SIG-M5 treated with dmso at 0.1 percent for 504 hours (cell line): Measurements from ENCODE around the gene CMIP.

Experiments used
- DNase-seq: peaks from one replicate; lab custom pipeline; 2025; ENCODE audit not compliant: unreplicated experiment; lab: John Stamatoyannopoulos, UW

CMIP gene

GRCh38 chr16:81708266-81709015 is 263.8 kb downstream of the CMIP start:
- no peak for DNase-seq

DNA sequence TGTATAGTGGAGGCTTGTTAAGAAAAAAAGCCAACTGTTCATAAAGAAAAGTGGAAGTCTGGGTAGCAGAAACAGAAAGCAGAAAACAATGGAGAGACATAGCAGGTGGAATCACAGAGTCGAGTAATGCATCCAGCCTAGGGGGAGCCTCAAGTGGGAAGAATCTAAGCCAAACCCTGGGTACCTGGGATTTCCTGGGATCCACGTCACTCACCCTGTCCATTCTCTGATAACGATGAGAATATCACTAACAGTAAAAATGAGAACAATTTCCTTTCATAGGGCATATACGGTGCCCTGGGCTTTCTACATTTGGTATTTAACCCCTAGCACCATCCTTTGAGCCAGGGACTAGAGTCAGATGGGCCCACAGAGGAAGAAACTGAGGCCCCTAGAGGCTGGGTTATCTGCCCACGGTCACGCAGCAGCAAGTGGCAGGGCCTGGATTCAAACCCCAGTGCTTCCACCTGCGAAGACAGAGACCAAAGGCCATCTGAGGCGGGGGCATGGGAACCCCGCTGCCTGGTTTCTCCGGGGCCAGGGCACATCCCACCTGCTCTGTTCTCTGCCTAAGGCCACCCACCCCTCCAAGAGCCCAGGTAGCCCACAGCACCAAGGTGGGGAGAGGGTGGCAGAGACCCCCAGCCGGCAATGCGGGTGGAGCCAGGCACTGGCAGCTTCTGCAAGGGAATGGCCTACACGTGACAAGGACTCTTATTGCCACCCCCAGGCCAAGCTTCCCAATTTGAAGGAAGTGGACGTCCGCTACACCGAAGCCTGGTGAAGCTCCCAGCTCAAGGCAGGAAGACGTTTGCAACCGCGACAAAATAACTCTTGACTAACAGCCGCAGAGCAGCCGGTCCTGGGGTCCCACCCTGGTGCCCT is 264.6 kb downstream of the CMIP start:
- DNase-seq: no peak

GRCh38 chr16:81710044-81710443 is 265.4 kb downstream of the CMIP start:
- DNase-seq: no peak

- no peak for DNase-seq
Observed at GRCh38 chr16:81710596-81710995, 266.0 kb downstream of the CMIP start.

DNA sequence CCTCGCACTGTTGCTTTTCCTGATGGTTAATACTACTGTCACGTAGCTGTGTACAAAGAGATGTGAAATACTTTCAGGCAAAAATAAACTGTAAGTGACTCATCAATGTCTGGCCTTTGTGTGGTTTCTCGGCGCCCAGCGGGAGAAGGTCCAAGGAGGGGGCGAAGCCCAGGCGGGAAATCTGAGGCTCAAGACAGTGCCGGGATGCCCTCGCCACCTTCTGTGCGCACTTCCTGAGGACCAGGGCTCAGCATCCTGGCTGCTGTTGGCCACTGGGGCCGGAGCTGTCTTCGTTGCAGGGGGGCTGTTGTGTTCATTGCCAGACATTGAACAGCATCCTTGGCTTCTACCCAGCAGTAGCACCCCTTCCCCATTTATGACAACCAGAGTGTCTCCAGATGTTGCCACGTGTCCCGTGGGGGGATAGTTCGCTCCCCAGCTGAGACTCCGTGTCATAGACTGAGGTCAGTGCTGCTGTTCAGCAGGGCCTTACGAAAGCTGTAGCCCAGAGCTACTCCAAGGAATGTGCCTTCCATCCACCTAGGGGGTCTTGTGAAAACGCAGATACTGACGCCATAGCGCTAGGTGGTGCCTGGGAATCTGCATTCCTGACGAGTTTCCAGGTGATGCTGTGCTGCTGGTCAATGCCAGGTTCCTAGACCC is 267.2 kb downstream of the CMIP start:
- DNase-seq: peak; percentile 48

- DNase-seq: no peak
Observed at GRCh38 chr16:81712681-81713080, 268.1 kb downstream of the CMIP start.

DNA sequence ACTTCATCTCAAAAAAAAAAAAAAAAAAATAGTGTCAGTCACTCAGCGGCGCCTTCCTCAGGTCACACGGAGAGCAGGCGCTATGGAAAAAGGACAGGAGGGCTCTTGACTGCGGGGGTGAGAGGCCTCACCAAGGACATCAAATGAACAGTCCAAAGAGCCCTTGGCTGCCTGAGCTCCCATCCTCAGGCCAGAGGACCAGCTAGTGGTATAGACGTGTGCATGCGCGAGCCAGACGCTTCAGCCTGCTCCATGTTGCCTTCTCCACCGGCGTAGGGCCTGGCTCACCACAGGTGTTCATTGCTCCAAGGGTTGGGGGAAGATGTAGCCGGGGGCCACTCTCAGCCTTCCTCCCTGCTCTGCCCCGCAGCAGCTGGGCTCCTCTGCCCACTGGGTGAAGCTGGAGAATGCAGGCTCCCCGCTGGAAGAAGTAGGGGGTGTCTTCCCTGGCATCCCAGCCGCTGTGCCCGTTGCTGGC is 268.7 kb downstream of the CMIP start:
- DNase-seq: no peak

GRCh38 chr16:81713796-81714195 is 269.2 kb downstream of the CMIP start:
- DNase-seq: no peak

DNA sequence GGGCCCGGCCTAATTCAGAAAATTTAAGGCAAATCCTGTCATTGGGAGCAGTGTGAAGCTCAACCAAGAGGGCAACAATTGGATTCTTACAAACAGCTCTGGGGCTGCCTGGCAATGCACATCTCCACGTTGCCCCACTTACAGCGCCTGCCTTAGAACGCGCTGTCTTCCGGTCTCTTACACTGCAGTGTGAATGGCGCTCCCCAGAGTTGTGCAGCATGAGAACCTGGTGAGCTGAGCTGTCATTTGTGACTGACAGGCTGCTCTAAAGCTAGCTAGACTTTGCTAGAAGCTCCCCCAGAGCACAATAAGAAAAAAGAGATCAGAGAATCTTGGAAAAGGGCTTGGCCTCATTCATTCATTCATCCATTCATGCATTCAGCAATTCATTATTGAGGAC is 270.0 kb downstream of the CMIP start:
- DNase-seq: no peak

DNA sequence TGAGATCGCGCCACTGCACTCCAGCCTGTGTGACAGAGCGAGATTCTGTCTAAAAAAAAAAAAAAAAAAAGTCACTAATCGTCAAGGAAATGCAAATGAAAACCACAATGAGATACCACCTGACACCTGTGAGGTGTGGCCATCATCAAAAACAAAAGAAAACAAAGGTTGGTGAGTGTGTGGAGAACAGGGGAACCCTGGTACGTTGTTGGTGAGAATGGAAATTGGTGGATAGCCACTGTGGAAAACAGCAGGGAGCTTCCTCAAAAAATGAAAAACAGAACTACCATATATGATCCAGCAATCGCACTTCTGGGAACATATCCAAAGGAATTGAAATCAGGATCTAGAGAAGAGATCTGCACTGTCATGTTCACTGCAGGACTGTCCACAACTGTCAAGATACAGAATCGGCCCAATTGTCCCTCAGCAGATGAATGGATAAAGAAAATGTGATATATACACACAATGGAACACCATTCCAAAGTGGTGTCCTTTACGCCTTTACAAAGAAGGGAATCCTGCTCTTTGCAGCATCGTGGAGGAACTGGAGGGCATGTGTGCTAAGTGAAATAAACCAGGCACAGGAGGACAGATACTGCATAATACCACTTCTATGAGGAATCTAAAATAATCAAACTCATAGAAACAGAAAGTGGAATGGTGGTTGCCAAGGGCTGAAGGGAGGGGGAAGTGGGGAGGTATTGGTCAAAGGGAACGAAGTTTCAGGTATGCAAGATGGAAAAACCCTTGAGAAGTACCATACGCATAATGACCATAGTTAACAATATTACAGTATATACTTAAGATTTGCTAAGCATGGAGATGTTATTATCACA is 271.0 kb downstream of the CMIP start:
- no peak for DNase-seq

DNA sequence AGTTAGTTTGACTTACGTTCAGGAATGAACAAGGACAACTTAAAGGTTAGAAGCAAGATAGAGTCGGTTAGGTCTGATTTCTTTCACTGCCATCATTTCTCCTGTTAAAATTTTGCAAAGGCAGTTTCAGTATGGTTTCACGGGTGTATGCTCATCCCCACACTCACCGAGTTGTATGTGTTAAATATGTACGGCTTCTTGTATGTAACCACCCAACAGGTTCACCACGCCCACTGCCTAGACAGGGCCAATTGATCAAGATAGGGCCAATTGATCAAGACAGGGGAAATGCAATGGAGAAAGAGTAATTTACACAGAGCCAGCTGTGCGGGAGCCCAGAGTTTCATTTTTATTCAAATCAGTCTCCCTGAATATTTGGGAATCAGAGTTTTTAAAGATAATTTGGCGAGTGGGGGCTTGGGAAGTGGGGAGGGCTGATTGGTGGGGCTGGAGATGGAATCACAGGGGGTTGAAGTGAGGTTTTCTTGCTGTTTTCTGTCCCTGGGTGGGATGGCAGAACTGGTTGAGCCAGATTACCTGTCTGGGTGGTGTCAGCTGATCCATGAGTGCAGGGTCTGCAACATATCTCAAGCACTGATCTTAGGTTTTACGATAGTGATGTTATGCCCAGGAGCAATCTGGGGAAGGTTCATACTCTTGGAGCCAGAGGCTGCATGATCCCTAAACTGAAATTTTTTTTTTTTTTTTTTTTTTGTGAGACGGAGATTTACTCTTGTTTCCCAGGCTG is 272.0 kb downstream of the CMIP start:
- DNase-seq: no peak

DNA sequence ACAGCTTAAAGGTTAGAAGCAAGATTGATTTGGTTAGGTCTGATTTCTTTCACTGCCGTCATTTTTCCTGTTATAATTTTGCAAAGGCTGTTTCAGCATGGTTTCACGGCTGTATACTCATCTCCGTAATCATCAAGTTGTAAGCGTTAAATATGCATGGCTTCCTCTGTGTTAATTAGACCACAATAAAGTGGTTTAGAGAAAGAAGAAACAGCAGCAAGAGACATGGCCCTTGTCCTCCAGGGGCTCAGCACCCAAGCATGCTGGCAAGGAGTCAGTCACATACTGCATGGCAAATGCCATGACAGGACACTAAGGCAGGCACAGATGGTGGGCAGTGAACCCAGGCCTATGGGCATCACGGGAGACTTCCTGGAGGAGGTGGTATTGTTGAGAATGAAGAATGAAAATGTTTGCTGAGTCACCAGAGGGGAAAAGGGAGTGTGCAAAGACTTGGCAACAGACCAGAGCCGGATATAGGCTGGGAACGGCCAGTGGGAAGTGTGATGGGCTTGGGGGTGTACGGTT is 273.1 kb downstream of the CMIP start:
- DNase-seq: no peak

DNA sequence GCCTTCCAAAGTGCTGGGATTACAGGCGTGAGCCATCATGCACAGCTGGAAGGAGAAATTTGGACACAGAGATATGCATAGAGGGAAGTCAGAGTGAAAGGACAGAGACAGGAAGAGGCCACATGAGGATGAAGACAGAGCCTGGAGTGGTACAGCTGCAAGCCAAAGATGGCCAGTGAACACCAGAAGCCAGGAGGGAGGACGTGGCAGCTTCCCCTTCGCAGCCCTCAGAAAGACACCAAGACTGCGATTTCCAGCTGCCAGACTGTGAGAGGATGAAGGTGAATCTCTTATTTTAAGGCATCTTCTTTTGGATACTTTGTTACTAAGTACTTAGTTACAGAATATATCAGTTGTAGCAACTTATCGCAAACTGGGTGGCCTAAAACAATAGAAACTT is 274.0 kb downstream of the CMIP start:
- DNase-seq: no peak

DNA sequence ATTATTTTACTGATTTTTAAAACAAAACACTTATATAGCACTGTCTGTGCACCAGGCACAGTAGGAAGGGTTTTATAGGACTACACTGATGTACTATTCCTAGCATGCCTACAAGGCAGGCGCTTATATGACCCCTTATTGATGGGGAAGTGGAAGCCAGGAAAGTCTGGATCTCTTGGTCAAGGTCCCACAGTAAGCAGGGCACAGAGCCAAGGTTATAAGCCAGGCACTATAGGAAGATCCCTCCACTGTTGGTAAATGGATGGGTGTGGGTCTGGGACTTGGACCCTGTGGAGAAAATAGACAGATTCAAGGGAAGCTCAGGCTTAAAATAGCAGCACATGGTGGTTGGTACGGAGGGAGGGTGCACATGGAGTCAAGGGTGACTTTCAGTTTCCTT is 275.4 kb downstream of the CMIP start:
- DNase-seq: no peak

GRCh38 chr16:81720973-81721906 is 276.6 kb downstream of the CMIP start:
- peak; percentile 58 for DNase-seq

- peak; percentile 88 for DNase-seq
Observed at GRCh38 chr16:81723098-81723723, 278.6 kb downstream of the CMIP start.

- no peak for DNase-seq
Observed at GRCh38 chr16:81728435-81728834, 283.8 kb downstream of the CMIP start.

- no peak for DNase-seq
Observed at GRCh38 chr16:81729451-81729850, 284.8 kb downstream of the CMIP start.
